HG03575 (cell line): Measurements from ENCODE around the gene PATE4.

Experiments used
- ATAC-seq: cut with Tn5 transposase; IDR thresholded peaks from one replicate; pipeline ENCODE4 v1.9.1; 2021; ENCODE audit not compliant: unreplicated experiment, insufficient number of reproducible peaks, low FRiP score; ENCODE audit errors: extremely low read depth

Gene PATE4

DNA sequence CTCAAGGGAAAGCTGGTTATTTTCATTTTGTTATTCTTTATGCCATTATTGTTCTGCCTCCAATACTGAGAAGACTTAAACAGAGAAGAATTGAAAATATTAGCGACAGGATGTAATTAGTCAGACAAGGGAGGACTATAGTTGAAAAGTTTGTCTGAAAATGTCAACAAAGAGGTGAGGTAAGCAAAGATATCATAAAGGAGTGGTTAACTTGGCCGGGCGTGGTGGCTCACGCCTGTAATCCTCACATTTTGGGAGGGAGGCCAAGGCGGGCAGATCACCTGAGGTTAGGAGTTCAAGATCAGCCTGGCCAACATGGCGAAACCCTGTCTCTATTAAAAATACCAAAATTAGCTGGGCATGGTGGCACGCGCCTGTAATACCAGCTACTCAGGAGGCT lies 50.3 kb downstream of the PATE4 start:
- no peak for ATAC-seq

DNA sequence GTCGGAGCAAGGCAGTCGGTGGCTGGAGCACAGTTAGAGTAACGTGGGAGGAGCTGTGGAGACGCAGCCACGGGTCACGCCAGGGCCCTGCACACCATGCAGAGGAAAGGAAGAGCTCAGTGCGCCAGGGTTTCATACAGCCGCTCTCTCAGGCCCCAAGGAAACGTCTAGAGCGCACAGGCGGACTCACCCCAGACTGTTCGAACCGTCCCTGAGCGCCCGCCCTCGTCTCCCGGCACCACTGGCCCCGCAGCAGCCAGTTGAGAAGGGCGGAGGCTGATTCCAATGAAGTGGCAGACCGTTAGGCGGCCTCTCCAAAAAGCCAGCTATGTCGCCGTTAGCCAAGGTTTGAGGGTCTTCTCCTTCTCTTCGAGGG lies 53.9 kb downstream of the PATE4 start:
- ATAC-seq, result no peak

DNA sequence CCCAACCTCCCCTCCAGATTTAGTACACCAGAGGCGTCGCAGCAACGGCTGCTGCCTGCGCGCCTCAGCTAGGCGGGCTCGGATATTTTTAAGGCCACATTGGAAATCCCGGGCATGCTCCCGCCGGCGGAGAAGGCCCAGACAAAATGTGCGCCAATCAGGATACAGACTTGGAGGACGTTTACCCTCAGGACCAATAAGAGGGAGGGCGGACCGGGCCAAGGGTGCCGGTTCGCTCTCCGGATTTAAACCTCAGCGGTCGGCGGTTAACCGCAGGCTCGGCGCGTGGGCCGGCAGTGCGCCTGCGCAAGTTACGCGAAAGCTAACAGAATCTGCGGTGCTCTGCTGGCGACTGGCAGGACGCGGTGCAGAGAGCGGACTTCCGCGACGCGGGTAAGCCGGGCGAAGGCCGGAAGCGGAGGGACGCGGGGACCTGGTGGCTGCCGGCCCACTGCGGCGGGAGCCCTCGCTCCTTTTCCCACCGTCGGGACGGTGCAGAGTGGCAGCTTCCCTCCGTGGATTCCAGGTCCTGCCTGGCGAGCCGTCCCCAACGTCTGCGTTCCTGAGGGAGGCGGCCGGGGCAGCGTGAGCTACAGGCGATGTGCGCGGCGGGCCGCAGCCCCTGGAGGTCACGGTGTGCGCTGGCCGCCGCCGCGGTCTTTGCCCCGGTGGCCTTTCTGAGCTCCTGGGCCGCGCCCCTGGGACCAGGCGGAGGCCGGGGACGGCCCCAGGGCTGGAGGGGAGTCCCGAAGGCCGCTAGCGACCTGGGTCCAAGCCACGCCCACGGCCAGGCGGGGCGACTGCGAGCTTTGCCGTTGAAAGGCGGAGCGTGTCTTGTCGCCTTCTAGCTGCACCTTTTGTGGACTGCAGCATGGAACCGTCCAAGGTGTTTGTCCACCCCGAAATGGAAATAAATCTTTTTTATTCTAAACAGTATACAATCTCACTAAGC lies 54.5 kb downstream of the PATE4 start, which contains the start of gene HYLS1:
Gene HYLS1 (plus strand): TSS at position 296 of the 952 bp plus-strand sequence. CDS start 11,701 bp downstream, outside the sequence.
- ATAC-seq, result peak; percentile 61
